DOHH2 (cell line): ENCODE results near the gene TNFAIP2.

Source experiments
- CTCF ChIP-seq: fragments of 200-600 bp; sonication (generic); IDR thresholded peaks from one replicate; pipeline ENCODE4 v1.5.1; 2014; ENCODE audit warnings: antibody characterized with exemption, mild to moderate bottlenecking, low read depth, low read length; ENCODE audit not compliant: poor library complexity, severe bottlenecking
- EZH2phosphoT487 ChIP-seq: fragments of 200-600 bp; sonication (generic); IDR thresholded peaks from 2 replicates; pipeline ENCODE4 v1.6.1; 2017; ENCODE audit warnings: borderline replicate concordance, mild to moderate bottlenecking, antibody characterized with exemption, low read length, moderate library complexity, mixed read lengths

- TF ChIP-seq CTCF (no peak), EZH2phosphoT487 (no peak)
Measured at GRCh38 chr14:103138301-103139131, 15.3 kb downstream of the TNFAIP2 start.
